DMS 273 (cell line): ENCODE measurements around the gene DACT1.
A peak's percentile ranks its signal among the peaks of the same experiment; 100 is the strongest.
"Not testable (repeated sequence)": the region's sequence is repeated elsewhere in the genome, so short reads cannot be mapped to it uniquely, and the experiment has no call there.

Experiments used
- DNase-seq: peaks from one replicate; lab custom pipeline; 2025; ENCODE audit not compliant: unreplicated experiment; lab: John Stamatoyannopoulos, UW

DACT1 gene

GRCh38 chr14:58637391-58638230, at the start of gene DACT1:
TSS of gene DACT1 (plus strand) at chr14:58637962. CDS start at chr14:58638203, 241 bp downstream.
- DNase-seq = peak; percentile 94

GRCh38 chr14:58588321-58588720, 49.4 kb upstream of the DACT1 start:
- DNase-seq = not testable (repeated sequence)

- DNase-seq = no peak
These were observed 43.8 kb upstream of the DACT1 start for GRCh38 chr14:58593977-58594376.

- no peak for DNase-seq
These were observed 40.7 kb upstream of the DACT1 start for GRCh38 chr14:58597041-58597440.

GRCh38 chr14:58598028-58598803, 39.5 kb upstream of the DACT1 start:
- no peak for DNase-seq

GRCh38 chr14:58598804-58599525, 38.8 kb upstream of the DACT1 start:
- no peak for DNase-seq

GRCh38 chr14:58599707-58600106, 38.1 kb upstream of the DACT1 start:
- no peak for DNase-seq

- no peak for DNase-seq
These were observed 32.3 kb upstream of the DACT1 start for GRCh38 chr14:58605465-58605864.

- DNase-seq = no peak
These were observed 30.4 kb upstream of the DACT1 start for GRCh38 chr14:58607131-58607951.

GRCh38 chr14:58607952-58608317, 29.8 kb upstream of the DACT1 start:
- no peak for DNase-seq

GRCh38 chr14:58617619-58618018, 20.1 kb upstream of the DACT1 start:
- no peak for DNase-seq

GRCh38 chr14:58620011-58620410, 17.8 kb upstream of the DACT1 start:
- no peak for DNase-seq

- DNase-seq = no peak
These were observed 12.3 kb upstream of the DACT1 start for GRCh38 chr14:58625438-58625837.

- no peak for DNase-seq
These were observed 11.3 kb upstream of the DACT1 start for GRCh38 chr14:58626431-58626831.

GRCh38 chr14:58628406-58628805, 9.4 kb upstream of the DACT1 start:
- DNase-seq = no peak

GRCh38 chr14:58629281-58629680, 8.5 kb upstream of the DACT1 start:
- no peak for DNase-seq

GRCh38 chr14:58631732-58632131, 6.0 kb upstream of the DACT1 start:
- no peak for DNase-seq

- DNase-seq = no peak
These were observed 3.9 kb upstream of the DACT1 start for GRCh38 chr14:58633831-58634230.

- peak; percentile 62 for DNase-seq
These were observed 3.2 kb upstream of the DACT1 start for GRCh38 chr14:58634406-58635090.
